ENCODE measurements around the gene FADS3. TPM values are rescaled to one million over a fixed set of nuclear protein-coding genes. Genes with fewer than 3 reads are reported as not detected.
A peak's percentile ranks its signal among the peaks of the same experiment; 100 is the strongest.

Gene FADS3
- total and polyA plus RNA-seq, 3 donors from 2014 or later, result 20.5 to 88.5 (median 50.6) TPM

GRCh38 chr11:61918938-61919704 lies 27.8 kb upstream of the FADS3 start:
- 40 to 58% methylated on average over 5 to 6 of the region's 6 CpGs for WGBS, 2 donors
- H3K4me3 ChIP-seq, result peak overlapping the region; percentile 0 to 4
- H3K4me1 ChIP-seq, result peaks cover 69% of the 10 kb centered on the region
- H3K27me3 ChIP-seq, result no peaks in the 10 kb centered on the region
- H3K9me3 ChIP-seq, result no peaks in the 10 kb centered on the region
- no peaks in the 10 kb centered on the region for H3K36me3 ChIP-seq (ENCODE audit: low read depth, missing control alignments)
- intact Hi-C loops (cut with DNase I; ENCODE audit: low total_unique reads), result no loop called here
- H3K27ac ChIP-seq, result peak overlapping the region; percentile 80 to 90
- no peak for DNase-seq
- TF ChIP-seq POLR2A (IDR thresholded peaks at IDR 0.05) (no peak), CTCF (IDR thresholded peaks at IDR 0.05) (no peak)

- no peaks in the 10 kb centered on the region for H3K27me3 ChIP-seq
- peak overlapping the region; percentile 80 to 90 for H3K27ac ChIP-seq
- H3K4me1 ChIP-seq, result peaks cover 68% of the 10 kb centered on the region
- TF ChIP-seq CTCF (IDR thresholded peaks at IDR 0.05) (no peak), POLR2A (IDR thresholded peaks at IDR 0.05) (no peak)
- 63 to 77% methylated on average over 13 to 14 of the region's 14 CpGs for WGBS, 2 donors
- H3K4me3 ChIP-seq, result peak overlapping the region in 1 of 2 donors; percentile 81
- no peaks in the 10 kb centered on the region for H3K9me3 ChIP-seq
- DNase-seq, result no peak
- no peaks in the 10 kb centered on the region for H3K36me3 ChIP-seq (ENCODE audit: low read depth, missing control alignments)
- intact Hi-C loops (cut with DNase I; ENCODE audit: low total_unique reads), result no loop called here
These were observed 27.0 kb upstream of the FADS3 start for GRCh38 chr11:61918251-61918937.

- peak within 1 kb of the TSS; percentile 81 to 84 for H3K4me3 ChIP-seq
- peak; percentile 77 for DNase-seq
- intact Hi-C loops (cut with DNase I; ENCODE audit: low total_unique reads), result no loop called here
- 3 to 14% methylated on average over 8 to 48 of the region's 74 CpGs for WGBS, 2 donors
- H3K27ac ChIP-seq, result peak within 1 kb of the TSS; percentile 80 to 90
- peaks cover 63% of the 10 kb centered on the region for H3K4me1 ChIP-seq
- H3K9me3 ChIP-seq, result no peaks in the 10 kb centered on the region
- TF ChIP-seq POLR2A (IDR thresholded peaks at IDR 0.05), result no peak
- no peaks in the 10 kb centered on the region for H3K36me3 ChIP-seq (ENCODE audit: low read depth, missing control alignments)
- no peaks in the 10 kb centered on the region for H3K27me3 ChIP-seq
These were observed 26.2 kb upstream of the FADS3 start, which contains the start of gene RAB3IL1 for GRCh38 chr11:61917334-61918109. RAB3IL1 (minus strand) TSS chr11:61917566; CDS start chr11:61917367, 199 bp downstream.

- H3K27me3 ChIP-seq, result no peaks in the 10 kb centered on the region
- H3K27ac ChIP-seq, result peak overlapping the region; percentile 78 to 90
- peaks cover 64% of the 10 kb centered on the region for H3K4me1 ChIP-seq
- no peaks in the 10 kb centered on the region for H3K9me3 ChIP-seq
- H3K4me3 ChIP-seq, result peak overlapping the region; percentile 81 to 84
- no peak for TF ChIP-seq CTCF (IDR thresholded peaks at IDR 0.05)
- TF ChIP-seq POLR2A (IDR thresholded peaks at IDR 0.05), result no peak
- WGBS, 2 donors, result 2% methylated on average over 9 to 32 of the region's 32 CpGs
- DNase-seq, result no peak
- no peaks in the 10 kb centered on the region for H3K36me3 ChIP-seq (ENCODE audit: low read depth, missing control alignments)
- intact Hi-C loops (cut with DNase I; ENCODE audit: low total_unique reads), result no loop called here
These were observed 25.5 kb upstream of the FADS3 start for GRCh38 chr11:61916737-61917333.

All from testis (tissue), 3 donors.